HG03025 (cell line): ENCODE results near the gene BSN.

Experiments used
- ATAC-seq: cut with Tn5 transposase; IDR thresholded peaks from one replicate; pipeline ENCODE4 v1.9.1; 2021; ENCODE audit warnings: mild to moderate bottlenecking, moderate library complexity; ENCODE audit not compliant: unreplicated experiment, low FRiP score

BSN gene

GRCh38 chr3:49626101-49626581 lies 71.9 kb downstream of the BSN start:
- ATAC-seq: no peak

GRCh38 chr3:49626796-49627195 lies 72.5 kb downstream of the BSN start:
- no peak for ATAC-seq

GRCh38 chr3:49627634-49628033 lies 73.4 kb downstream of the BSN start:
- ATAC-seq: no peak

GRCh38 chr3:49628249-49628648 lies 74.0 kb downstream of the BSN start:
- ATAC-seq: no peak

- no peak for ATAC-seq
Observed at GRCh38 chr3:49629451-49629850, 75.2 kb downstream of the BSN start.

DNA sequence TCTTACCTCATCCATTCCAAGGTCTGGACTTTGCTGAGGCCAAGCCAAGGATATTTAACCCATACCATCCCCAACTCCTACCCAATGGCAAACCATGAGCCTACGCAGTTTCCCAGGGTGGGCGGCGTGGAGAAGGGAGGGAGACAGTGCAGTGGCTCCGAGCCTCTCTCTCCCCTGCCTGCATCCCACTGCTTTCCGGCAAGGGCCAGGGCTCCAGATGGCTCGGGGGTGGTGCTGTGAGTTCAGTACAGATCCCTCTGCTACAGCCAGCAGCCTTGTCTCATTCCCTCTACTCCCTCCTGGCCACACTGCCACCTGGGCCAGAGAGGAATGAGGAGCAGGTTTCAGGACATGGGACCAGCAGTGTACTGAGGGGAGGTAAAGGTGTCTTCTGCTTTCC lies 75.6 kb downstream of the BSN start:
- no peak for ATAC-seq

GRCh38 chr3:49630784-49631183 lies 76.5 kb downstream of the BSN start:
- ATAC-seq: no peak

DNA sequence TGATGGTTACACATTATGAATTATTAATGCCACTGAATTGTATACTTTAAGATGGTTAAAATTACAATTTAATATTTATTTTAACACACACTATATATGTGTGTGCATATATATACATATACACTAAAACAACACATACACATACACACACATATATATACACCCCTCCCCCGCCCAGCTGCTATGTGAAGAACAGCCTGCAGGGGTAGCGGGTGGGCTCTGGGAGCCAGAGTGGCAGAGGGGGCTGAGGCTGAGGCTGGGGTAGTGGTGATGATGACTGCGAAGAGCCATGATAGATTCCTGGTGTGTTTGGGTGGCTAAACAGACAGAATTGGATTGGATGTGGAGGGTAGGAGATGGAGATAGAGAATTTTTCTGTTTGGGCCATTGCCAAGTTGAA lies 80.5 kb downstream of the BSN start:
- no peak for ATAC-seq

DNA sequence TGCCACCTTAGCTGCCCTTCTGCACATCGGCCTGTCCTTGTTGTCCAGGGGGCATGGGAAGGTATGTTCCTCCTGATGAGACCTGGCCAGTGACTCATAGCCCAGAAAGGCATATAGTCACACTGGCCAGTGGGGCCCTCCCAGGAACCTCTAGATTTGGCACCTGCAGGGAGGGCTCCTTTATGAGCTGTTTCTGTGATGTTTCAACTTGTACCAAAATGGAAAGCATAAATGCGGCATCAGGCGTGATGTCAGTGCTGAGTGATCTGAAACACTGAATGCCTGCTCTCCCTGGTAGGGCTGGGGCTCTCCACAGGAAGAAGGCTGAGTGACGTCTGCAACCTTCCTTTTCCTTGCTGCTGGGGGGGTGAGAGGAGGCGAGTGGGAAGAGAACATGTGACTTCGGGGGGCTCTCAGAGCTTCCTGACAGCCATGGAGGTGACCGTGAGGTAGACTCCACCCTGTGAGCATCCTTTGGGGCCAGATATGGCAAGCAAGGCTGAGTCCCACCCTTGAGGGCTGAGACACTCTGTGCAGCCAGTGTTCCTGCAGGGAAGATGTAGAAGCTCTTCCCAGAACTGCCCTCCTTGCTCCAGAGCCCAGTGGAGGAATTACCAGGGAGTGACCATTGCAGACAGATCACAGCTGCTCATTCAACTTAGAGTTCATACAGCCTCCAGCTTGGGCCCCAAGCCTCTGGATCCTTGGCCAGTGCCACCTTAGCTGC lies 82.8 kb downstream of the BSN start:
- no peak for ATAC-seq

DNA sequence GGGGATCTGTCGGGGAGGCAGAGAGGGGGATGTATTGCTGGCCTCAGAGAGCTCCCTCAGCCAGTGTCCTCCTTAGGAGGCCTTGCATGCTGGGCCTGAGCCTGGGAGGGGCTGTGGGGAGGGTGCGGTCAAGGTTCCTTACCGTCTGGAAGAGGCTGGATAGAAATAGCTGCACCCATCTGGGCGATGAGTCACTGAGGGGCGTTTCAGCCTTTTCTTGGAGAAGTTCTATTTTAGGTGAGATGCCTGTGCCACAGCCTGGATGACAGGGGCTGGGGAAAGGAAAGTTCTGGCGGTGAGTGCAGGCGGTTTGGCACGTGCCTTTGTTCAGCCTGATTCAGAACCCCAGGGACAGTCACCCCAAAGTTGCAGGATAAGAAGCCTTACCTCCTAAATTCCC lies 84.2 kb downstream of the BSN start:
- no peak for ATAC-seq

- no peak for ATAC-seq
Observed at GRCh38 chr3:49639551-49639950, 85.3 kb downstream of the BSN start.

GRCh38 chr3:49641292-49641691 lies 87.0 kb downstream of the BSN start:
- no peak for ATAC-seq

GRCh38 chr3:49641921-49642707 lies 87.8 kb downstream of the BSN start:
- no peak for ATAC-seq

DNA sequence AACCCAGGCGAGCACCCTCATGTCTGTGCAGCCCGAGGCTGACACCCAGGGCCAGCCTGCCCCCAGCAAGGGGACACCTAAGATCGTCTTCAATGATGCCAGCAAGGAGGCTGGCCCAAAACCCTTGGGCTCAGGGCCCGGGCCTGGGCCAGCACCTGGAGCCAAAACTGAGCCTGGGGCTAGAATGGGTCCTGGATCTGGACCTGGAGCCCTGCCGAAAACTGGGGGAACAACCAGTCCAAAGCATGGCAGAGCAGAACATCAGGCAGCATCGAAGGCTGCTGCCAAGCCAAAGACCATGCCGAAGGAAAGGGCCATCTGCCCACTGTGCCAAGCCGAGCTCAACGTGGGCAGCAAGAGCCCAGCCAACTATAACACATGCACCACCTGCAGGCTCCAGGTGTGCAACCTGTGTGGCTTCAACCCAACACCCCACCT lies 88.5 kb downstream of the BSN start:
- no peak for ATAC-seq

DNA sequence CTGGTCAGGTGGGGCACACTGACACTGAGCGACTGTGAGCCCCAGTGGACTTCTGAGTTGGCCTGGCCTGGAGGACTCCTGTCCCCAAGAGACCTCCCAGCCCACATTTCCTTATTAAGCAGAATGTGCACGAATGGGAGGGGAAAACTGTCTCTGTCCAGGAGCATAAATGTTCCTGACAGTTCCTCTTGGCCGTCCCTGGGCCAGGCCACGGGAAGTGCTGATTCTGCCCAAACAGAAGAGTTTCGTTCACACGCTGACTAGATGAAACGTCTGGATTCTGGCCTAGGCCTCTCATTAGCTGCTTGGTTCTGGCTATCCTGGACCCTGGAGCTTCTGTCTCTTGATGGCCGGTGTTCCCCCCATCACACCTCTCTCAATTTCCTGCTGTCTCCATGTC lies 90.4 kb downstream of the BSN start:
- ATAC-seq: no peak

DNA sequence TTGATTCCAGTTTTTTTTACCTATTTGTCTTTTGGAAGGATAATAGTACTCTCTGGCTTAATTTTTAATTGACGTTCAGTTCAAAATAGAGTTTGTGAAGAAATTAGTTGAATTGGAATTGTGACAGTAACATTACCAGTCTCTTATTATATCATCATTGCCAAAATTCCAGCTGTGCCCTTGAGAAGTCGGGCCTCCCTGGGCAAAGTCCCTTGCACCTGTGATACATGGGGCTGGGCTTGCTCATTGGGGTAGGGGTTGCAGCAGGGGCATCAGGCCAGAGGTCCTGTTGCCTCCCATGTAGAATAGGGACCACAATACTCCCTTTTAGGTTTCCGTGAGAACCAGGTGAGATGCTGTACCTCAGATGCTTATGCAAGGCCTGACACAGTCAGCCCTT lies 92.0 kb downstream of the BSN start:
- ATAC-seq: no peak

- ATAC-seq: no peak
Observed at GRCh38 chr3:49647741-49648140, 93.5 kb downstream of the BSN start.

DNA sequence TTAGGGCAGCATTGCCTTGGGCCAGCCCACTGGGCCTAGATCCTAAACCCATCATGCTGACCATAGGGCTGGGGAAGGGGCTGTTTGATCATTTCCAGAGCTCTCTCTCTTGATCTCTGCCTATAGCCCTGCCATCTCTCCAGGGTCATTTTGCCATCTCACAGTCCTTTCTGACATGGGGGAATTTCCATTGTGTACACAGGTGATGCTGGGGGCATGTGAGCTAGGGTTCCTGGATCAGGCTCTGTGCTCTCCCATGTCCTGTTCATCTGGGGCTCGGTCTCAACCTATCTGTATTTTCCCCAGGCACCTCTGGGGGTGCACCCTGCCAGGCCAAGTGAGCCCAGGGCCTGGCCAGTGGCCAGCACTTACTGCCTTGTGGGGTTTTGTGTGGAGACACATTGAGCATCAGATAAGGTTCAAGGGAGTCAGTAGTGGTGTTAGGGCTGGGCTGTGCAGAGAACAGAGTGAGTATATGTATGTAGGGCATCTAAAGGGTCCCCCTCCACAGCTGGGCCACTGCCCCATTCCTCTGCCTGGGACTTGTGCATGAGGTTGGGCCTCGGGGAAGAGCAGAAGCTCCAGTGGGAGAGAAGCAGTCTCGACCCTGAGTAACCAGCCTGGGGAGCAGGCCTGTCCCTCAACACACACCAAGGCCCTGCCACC lies 94.2 kb downstream of the BSN start:
- no peak for ATAC-seq

DNA sequence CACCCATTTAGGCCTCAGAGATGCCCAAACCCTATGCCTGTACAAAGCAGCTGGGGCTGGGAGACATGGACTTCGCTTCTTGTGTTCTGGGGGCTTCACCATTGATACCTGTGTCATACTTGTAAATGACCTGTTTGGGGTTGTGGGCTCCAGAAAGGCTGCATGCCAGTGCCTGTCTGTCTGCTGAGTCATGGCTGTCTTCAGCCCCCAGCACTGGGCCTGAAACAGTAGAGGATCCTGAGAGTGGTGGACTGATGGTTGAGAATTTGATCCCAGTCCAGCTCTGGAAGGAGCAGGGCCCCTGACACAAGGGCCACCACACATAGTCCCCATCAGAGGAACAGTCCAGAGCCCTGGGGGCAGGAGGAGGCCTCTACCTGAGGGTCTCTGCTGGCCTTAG lies 95.3 kb downstream of the BSN start:
- no peak for ATAC-seq

DNA sequence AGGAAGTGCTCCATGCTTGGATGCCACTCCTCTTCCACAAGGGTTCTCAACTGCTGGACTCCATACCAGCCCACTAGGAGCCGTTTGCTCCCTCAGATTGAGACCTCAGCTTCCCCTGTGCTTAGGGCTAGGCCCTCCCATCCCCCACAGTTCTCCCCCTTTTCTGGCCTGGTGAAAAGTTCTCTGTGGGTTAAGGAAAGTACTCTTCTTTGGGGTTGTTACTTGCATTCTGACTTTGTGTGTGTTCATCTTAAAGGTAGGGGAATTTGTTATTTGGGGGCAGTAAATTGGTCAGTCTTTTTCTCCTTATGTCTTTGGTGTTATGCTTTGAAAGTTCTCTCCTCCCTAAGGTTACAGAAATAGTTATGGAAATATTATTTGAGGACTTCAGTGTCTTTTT lies 95.9 kb downstream of the BSN start:
- no peak for ATAC-seq

- ATAC-seq: no peak
Observed at GRCh38 chr3:49650637-49651036, 96.4 kb downstream of the BSN start.
